ENCODE data around the gene ZNF511.

DNA sequence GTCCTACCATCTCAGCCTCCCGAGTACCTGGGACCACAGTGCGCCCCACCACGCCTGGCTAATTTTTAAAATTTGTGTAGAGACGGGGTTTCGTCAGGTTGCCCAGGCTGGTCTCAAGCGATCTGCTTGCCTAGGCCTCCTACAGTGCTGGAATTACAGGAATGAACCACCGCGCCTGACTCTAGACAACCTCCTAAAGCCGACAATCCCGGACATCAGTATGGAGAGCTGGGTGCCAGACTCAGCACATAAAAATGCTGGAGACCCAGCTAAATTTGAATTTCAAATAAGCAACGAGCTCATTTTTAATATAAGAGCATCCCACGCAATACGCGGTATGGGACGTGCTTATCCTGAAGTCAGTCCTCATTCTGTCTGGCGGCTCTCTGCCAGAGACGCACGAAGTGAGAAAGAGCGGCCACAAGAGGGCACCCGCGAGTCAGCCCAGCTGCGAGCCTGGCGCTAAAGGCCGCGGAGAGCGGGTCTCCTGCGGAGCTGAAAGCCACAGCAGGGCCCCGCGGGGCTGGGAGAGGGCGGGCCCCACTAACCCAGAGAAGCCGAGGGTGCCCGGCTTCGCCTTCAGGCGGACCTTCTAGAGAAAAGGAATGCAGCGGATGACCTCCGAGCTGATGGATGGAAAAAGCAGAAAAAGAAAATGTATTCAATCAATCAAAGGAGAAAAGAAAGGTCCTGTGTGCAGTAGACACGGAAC is 20.9 kb downstream of the ZNF511 start:
- TF ChIP-seq, protein P1, sequence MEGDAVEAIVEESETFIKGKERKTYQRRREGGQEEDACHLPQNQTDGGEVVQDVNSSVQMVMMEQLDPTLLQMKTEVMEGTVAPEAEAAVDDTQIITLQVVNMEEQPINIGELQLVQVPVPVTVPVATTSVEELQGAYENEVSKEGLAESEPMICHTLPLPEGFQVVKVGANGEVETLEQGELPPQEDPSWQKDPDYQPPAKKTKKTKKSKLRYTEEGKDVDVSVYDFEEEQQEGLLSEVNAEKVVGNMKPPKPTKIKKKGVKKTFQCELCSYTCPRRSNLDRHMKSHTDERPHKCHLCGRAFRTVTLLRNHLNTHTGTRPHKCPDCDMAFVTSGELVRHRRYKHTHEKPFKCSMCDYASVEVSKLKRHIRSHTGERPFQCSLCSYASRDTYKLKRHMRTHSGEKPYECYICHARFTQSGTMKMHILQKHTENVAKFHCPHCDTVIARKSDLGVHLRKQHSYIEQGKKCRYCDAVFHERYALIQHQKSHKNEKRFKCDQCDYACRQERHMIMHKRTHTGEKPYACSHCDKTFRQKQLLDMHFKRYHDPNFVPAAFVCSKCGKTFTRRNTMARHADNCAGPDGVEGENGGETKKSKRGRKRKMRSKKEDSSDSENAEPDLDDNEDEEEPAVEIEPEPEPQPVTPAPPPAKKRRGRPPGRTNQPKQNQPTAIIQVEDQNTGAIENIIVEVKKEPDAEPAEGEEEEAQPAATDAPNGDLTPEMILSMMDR (conservative IDR thresholded peaks at IDR 0.05; ENCODE audit: low read length), result peak; percentile 95
- no peak for TF ChIP-seq EZH2phosphoT487 (IDR thresholded peaks at IDR 0.05; ENCODE audit: borderline replicate concordance, low read depth, low read length)

Data from OCI-LY7 (cell line).